ENCODE results near the gene EVC.

EVC gene

GRCh38 chr4:5735463-5735862 lies 24.5 kb downstream of the EVC start:
- DNase-seq = no peak

- DNase-seq = no peak
Measured at GRCh38 chr4:5738061-5738460, 27.1 kb downstream of the EVC start.

- no peak for DNase-seq
Measured at GRCh38 chr4:5742388-5742787, 31.4 kb downstream of the EVC start.

GRCh38 chr4:5742968-5743367 lies 32.0 kb downstream of the EVC start:
- DNase-seq = no peak

- DNase-seq = no peak
Measured at GRCh38 chr4:5746250-5746649, 35.2 kb downstream of the EVC start.

GRCh38 chr4:5746829-5747737 lies 36.1 kb downstream of the EVC start:
- DNase-seq = no peak

GRCh38 chr4:5747738-5748375 lies 36.9 kb downstream of the EVC start:
- DNase-seq = no peak

GRCh38 chr4:5749568-5749967 lies 38.6 kb downstream of the EVC start:
- DNase-seq = no peak

GRCh38 chr4:5750052-5750945 lies 39.3 kb downstream of the EVC start:
- DNase-seq = no peak

GRCh38 chr4:5750946-5751665 lies 40.1 kb downstream of the EVC start:
- no peak for DNase-seq

- DNase-seq = no peak
Measured at GRCh38 chr4:5751666-5752375, 40.8 kb downstream of the EVC start.

- no peak for DNase-seq
Measured at GRCh38 chr4:5752376-5753184, 41.6 kb downstream of the EVC start.

- no peak for DNase-seq
Measured at GRCh38 chr4:5753366-5753765, 42.4 kb downstream of the EVC start.

GRCh38 chr4:5753766-5754528 lies 42.9 kb downstream of the EVC start:
- no peak for DNase-seq

- no peak for DNase-seq
Measured at GRCh38 chr4:5754529-5754881, 43.5 kb downstream of the EVC start.

- DNase-seq = no peak
Measured at GRCh38 chr4:5755161-5755560, 44.2 kb downstream of the EVC start.

GRCh38 chr4:5755679-5756078 lies 44.7 kb downstream of the EVC start:
- no peak for DNase-seq

- no peak for DNase-seq
Measured at GRCh38 chr4:5756271-5756670, 45.3 kb downstream of the EVC start.

GRCh38 chr4:5757091-5757490 lies 46.1 kb downstream of the EVC start:
- no peak for DNase-seq

GRCh38 chr4:5757536-5757935 lies 46.5 kb downstream of the EVC start:
- no peak for DNase-seq
